Subcutaneous adipose tissue (tissue), 4 donors: ENCODE data around the gene RASA3. TPM values are rescaled to one million over a fixed set of nuclear protein-coding genes. Genes with fewer than 3 reads are reported as not detected.

Experiments used
- total RNA-seq, 4 donors: library from RNA; depleted of rRNA; stranded (reverse); fragments of >200 nt; gene quantifications; one replicate each; pipeline ENCODE4 v1.1.0, GENCODE V29; 2016
- TF ChIP-seq, protein P1 (sequence below): fragments of 450-650 bp; IDR thresholded peaks from one replicate; pipeline ENCODE4 v1.5.1; 2016; ENCODE audit warnings: low read depth, mild to moderate bottlenecking, control low read depth, antibody characterized with exemption, moderate library complexity

RASA3 gene
- total RNA-seq, 4 donors from 2014 or later, result 36.9 to 70.1 (median 46.3) TPM

DNA sequence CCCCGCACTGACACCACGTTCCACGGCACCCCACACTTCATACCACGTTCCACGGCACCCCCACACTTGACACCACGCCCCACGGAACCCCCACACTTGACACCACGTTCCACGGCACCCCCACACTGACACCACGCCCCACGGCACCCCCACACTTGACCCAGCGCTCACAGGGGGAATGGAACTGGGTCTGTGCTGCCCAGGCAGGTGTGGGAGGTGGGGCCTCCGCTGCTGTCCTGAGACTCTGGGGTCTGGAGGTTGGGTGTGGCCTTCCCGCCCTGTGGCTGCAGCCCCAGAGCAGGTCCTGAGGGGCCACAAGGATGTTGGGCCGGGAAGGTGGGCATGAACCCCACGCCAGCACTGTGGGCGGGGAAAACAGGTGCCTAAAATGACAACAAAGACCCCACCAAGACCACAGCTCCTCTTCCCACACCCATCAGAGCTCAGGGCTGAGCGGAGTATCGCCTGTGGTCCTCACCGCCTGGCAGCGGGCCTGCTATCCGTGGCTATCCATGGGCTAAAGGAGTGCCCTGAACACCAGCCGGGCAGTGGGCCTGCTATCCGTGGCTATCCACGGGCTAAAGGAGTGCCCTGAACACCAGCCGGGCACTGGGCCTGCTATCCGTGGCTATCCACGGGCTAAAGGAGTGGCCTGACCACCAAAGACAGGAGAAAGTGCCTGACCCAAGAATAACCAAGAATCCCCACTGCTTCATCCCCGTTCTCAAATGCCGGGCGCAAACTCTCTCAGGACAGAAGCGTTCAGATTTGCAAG lies 98.7 kb downstream of the RASA3 start:
- TF ChIP-seq, protein P1, sequence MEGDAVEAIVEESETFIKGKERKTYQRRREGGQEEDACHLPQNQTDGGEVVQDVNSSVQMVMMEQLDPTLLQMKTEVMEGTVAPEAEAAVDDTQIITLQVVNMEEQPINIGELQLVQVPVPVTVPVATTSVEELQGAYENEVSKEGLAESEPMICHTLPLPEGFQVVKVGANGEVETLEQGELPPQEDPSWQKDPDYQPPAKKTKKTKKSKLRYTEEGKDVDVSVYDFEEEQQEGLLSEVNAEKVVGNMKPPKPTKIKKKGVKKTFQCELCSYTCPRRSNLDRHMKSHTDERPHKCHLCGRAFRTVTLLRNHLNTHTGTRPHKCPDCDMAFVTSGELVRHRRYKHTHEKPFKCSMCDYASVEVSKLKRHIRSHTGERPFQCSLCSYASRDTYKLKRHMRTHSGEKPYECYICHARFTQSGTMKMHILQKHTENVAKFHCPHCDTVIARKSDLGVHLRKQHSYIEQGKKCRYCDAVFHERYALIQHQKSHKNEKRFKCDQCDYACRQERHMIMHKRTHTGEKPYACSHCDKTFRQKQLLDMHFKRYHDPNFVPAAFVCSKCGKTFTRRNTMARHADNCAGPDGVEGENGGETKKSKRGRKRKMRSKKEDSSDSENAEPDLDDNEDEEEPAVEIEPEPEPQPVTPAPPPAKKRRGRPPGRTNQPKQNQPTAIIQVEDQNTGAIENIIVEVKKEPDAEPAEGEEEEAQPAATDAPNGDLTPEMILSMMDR, result no peak

DNA sequence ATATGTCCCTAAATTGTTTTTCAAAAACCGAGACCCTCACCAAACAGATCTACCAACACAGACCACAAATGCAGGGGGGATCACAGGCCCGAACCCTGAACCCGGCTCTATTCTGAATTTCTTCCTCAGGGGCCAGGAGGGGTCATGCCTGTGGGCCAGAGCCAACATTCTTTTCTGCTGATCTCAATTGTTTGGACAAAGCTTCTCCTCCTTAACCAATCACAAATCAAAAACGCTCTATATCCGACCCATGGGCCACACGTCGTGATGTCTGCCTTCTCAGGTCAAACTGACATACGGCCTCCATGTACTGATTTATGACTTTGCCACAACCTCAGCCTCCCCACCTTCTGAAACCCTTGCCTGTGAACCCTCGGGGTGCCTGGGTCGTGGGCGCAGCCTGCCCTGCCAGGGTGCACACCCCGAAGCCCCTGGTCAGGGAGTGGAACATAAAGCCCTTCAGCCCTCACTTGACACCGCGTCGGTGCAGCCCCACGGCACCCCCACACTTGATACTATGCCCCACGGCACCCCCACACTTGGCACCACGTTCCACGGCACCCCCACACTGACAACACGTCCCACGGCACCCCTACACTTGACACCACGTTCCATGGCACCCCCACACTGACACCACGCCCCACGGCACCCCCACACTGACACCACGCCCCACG lies 100.2 kb downstream of the RASA3 start:
- TF ChIP-seq, protein P1, result no peak

DNA sequence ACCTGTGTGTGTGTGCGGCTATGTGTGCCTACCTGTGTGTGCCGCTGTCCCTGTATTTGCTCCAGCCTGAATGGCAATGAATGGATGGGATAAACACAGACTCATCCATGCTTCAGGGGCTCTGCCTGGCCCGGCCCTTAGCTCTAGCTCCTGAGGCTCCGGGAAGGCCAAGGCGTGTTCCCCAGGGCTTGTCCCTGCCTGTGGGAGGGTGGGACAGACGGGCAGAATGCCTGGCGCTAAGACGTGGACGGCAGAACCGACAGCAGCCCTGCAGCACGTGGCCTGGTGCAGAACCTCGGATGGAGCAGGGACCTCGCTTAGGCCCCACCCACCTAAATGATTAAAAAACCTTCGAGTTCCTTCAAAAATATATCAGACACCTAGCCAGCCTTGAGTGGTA lies 100.8 kb downstream of the RASA3 start:
- TF ChIP-seq, protein P1, result no peak

DNA sequence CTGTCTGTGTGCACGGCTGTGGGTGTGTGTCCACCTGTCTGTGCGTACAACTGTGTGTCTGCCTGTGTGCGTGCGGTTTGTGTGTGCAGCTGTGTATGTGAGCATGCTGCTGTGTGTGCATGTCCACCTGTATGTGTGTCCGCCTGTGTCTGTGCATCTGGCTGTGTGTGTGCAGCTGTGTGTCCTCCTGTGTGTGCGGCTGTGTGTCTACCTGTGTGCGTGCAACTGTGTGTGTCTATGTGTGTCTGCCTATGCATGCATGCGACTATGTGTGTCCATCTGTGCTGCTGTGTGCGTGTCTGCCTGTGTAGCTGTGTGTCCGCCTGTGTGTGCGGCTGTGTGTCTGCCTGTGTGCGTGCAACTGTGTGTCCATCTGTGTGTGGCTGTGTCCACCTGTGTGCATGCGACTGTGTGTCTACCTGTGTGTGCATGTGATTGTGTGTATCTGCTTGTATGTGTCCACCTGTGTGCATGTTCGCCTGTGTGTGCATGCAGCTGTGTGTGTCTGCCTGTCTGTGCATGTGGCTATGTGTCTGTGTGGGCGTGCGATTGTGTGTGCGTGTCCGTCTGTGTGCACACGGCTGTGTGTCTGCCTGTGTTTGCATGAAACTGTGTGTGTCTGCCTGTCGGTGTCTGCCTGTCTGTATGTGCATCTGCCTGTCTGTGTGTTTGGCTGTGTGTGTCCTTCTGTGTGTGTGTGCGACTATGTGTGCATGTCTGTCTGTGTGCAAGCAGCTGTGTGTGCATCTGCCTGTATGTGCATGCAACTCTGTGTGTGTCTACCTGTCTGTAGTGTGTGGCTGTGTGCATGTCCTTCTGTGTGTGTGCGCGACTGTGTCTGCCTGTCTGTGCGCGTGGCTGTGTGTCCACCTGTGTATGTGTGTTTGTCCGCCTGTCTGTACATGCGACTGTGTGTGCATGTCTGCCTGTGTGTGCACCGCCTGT lies 101.5 kb downstream of the RASA3 start:
- TF ChIP-seq, protein P1, result no peak

DNA sequence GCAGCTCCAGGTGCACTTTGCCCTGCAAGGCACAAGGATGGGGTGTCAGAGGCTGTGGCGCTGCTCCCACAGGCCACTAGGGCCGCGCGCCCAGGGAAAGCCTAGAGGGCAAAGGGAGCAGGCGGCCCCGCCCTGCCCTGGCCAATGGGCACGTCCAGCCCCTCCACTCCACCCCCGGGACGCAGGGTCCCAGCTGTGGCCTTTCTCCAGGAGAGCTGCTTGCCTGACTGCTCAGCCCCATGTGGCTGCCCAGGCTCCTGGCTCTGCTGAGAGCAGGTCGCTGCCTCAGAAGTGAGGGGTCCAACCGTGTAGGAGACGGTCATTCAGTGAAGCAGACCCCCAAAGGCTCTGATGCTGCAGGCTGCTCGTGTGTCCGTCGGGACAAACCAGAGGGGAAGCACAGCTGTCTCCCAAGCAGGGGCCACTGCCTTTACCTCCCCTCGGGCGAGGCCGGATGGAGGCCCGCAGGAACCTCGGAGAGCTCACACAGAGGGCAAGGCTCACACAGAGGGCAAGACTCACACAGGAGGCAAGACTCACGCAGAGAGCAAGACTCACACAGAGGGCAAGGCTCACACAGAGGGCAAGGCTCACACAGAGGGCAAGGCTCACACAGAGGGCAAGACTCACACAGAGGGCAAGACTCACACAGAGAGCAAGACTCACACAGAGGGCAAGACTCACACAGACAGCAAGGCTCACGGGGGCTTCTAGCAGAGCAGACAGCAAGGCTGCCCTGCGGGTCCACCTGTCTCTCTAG lies 102.4 kb downstream of the RASA3 start:
- TF ChIP-seq, protein P1, result no peak

DNA sequence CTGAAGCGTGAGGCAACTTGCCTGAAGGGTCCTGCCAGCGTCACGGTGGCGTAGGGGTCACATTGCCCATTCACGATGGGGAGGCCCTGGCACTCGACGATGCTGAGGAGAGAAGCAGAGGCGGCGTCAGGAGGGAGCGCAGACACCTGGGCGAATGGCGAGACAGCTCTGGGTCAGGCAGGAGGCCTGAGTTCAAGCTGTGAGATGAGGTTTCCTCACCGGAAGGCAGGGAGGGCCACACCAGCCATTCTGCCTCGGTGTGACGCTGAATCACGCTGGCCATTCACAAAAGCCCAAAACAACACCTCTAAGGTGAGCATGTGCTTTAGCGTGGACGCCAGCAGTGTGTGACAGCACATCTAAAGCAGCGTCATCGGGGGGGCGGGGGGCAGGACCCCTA lies 104.6 kb downstream of the RASA3 start:
- TF ChIP-seq, protein P1, result no peak
